HCT116 (cell line): ENCODE measurements around the gene CFL1. TPM values are rescaled to one million over a fixed set of nuclear protein-coding genes. Genes with fewer than 3 reads are reported as not detected.
A peak's percentile ranks its signal among the peaks of the same experiment; 100 is the strongest.

ENCODE experiments used
- ATAC-seq: fragments of 200-7000 bp; cut with Tn5 transposase; 2 replicates; pipeline ENCODE4 v1.9.1; 2020; ENCODE audit warnings: mild to moderate bottlenecking, moderate library complexity
- BruUV-seq: library from RNA; stranded (reverse); fragments of 400-500 nt; replicated peaks from 2 replicates; lab custom pipeline; 2021; lab: Mats Ljungman, UMichigan
- CTCF ChIA-PET: fragments of 300-600 bp; sonication (Branson Sonifier 250); formaldehyde crosslinking; loops from one replicate; lab custom pipeline; 2021; ENCODE audit warnings: antibody characterized with exemption; lab: Charles Lee
- POLR2A ChIA-PET: fragments of 300-600, 350-600 bp; sonication (Branson Sonifier 250); formaldehyde crosslinking; loops from one replicate; lab custom pipeline; 2021; ENCODE audit warnings: antibody characterized with exemption; lab: Charles Lee
- RAD21 ChIA-PET, 2 experiments: fragments of 300-600 bp; sonication (Branson Sonifier 250); formaldehyde crosslinking; loops; one replicate each; lab custom pipeline; 2023; ENCODE audit warnings: low total read pairs in 2 of 2; ENCODE audit not compliant: uncharacterized antibody in 2 of 2, unreplicated experiment in 2 of 2, low non-redundant PET in 1 of 2; lab: Charles Lee
- DNase-seq: peaks from one replicate; pipeline ENCODE4 v3.0.0-alpha.2; 2010; ENCODE audit warnings: low read depth, low spot score
- H2AFZ ChIP-seq: fragments of 200-600 bp; shearing (Covaris generic), sonication (generic); 2 replicates; pipeline ENCODE4 v1.6.1; 2017; ENCODE audit warnings: low read depth, mixed run types, mixed read lengths, antibody characterized with exemption, low read length; ENCODE audit not compliant: poor library complexity, severe bottlenecking
- H3K27ac ChIP-seq: 2 replicates; pipeline ENCODE4 v1.5.1; 2012; ENCODE audit warnings: low read depth, low read length
- H3K27me3 ChIP-seq: fragments of 200-600 bp; sonication (generic); 2 replicates; pipeline ENCODE4 v1.6.1; 2016; ENCODE audit warnings: mixed run types, low read length, mixed read lengths; ENCODE audit not compliant: insufficient read depth
- H3K36me3 ChIP-seq, 2 experiments: fragments of 200-500 bp in 1 of 2; fragments of 200-600 bp in 1 of 2; sonication (Bioruptor generic) in 1 of 2; sonication (generic) in 1 of 2; 2 replicates each; pipeline versions ENCODE4 v1.5.1 to v1.6.1; 2014 to 2016; ENCODE audit warnings: low read length in 2 of 2, inconsistent platforms in 1 of 2, mixed read lengths in 1 of 2, mixed run types in 1 of 2; ENCODE audit not compliant: insufficient read depth in 2 of 2, control insufficient read depth in 1 of 2
- H3K4me1 ChIP-seq, 2 experiments: fragments of 200-600 bp in 1 of 2; sonication (generic) in 1 of 2; 2 replicates each; pipeline versions ENCODE4 v1.5.1 to v1.6.1; 2012 to 2017; ENCODE audit warnings: low read length in 2 of 2, inconsistent platforms in 1 of 2, mild to moderate bottlenecking in 1 of 2, mixed read lengths in 1 of 2, mixed run types in 1 of 2, moderate library complexity in 1 of 2; ENCODE audit not compliant: insufficient read depth in 2 of 2, control insufficient read depth in 1 of 2
- H3K4me2 ChIP-seq: fragments of 200-600 bp; sonication (generic); 2 replicates; pipeline ENCODE4 v1.6.1; 2017; ENCODE audit warnings: mixed run types, low read length, mixed read lengths
- H3K4me3 ChIP-seq, 2 experiments: fragments of 200-600 bp in 1 of 2; sonication (generic) in 1 of 2; replicated peaks in 1 of 2; 2 replicates each; pipeline ENCODE4 v1.5.1; 2011 to 2016; ENCODE audit warnings: low read length in 2 of 2, control low read depth in 1 of 2, low read depth in 1 of 2, mild to moderate bottlenecking in 1 of 2, mixed read lengths in 1 of 2, mixed run types in 1 of 2
- H3K79me2 ChIP-seq: fragments of 200-600 bp; sonication (generic); 2 replicates; pipeline ENCODE4 v1.6.1; 2017; ENCODE audit warnings: mild to moderate bottlenecking, mixed run types, low read length, moderate library complexity, mixed read lengths; ENCODE audit not compliant: insufficient read depth
- H3K9ac ChIP-seq: fragments of 200-600 bp; sonication (generic); 2 replicates; pipeline ENCODE4 v1.6.1; 2016; ENCODE audit warnings: low read length, mixed read lengths
- H3K9me2 ChIP-seq: fragments of 200-600 bp; sonication (generic), shearing (Covaris generic); 2 replicates; pipeline ENCODE4 v1.6.1; 2017; ENCODE audit warnings: mixed run types, mild to moderate bottlenecking, moderate library complexity; ENCODE audit not compliant: insufficient read depth
- H3K9me3 ChIP-seq, 2 experiments: fragments of 200-500 bp in 1 of 2; fragments of 200-600 bp in 1 of 2; sonication (Bioruptor generic) in 1 of 2; sonication (generic) in 1 of 2; 2 replicates each; pipeline ENCODE4 v1.6.1; 2014 to 2017; ENCODE audit warnings: low read length in 2 of 2, mixed read lengths in 2 of 2, inconsistent platforms in 1 of 2, low read depth in 1 of 2, mild to moderate bottlenecking in 1 of 2, mixed run types in 1 of 2, moderate library complexity in 1 of 2; ENCODE audit not compliant: control insufficient read depth in 1 of 2, insufficient read depth in 1 of 2
- H4K20me1 ChIP-seq: fragments of 200-600 bp; sonication (generic), shearing (Covaris generic); 2 replicates; pipeline ENCODE4 v1.6.1; 2017; ENCODE audit warnings: mixed run types, mild to moderate bottlenecking, moderate library complexity; ENCODE audit not compliant: insufficient read depth
- CEBPB ChIP-seq: IDR thresholded peaks from 2 replicates; pipeline ENCODE4 v1.6.1; 2012; ENCODE audit warnings: low read depth
- EGR1 ChIP-seq: IDR thresholded peaks from 2 replicates; pipeline ENCODE4 v1.6.1; 2012; ENCODE audit warnings: low read depth
- EZH2phosphoT487 ChIP-seq: fragments of 200-600 bp; IDR thresholded peaks from 2 replicates; pipeline ENCODE4 v1.6.1; 2018; ENCODE audit warnings: antibody characterized with exemption, borderline replicate concordance
- FOSL1 ChIP-seq: IDR thresholded peaks from 2 replicates; pipeline ENCODE4 v1.6.1; 2012; ENCODE audit warnings: low read depth
- JUND ChIP-seq: IDR thresholded peaks from 2 replicates; pipeline ENCODE4 v1.6.1; 2012
- REST ChIP-seq: IDR thresholded peaks from 2 replicates; pipeline ENCODE4 v1.6.1; 2012; ENCODE audit warnings: low read depth
- SP1 ChIP-seq: IDR thresholded peaks from 2 replicates; pipeline ENCODE4 v1.6.1; 2012; ENCODE audit warnings: low read depth
- TCF7L2 ChIP-seq: IDR thresholded peaks from 2 replicates; pipeline ENCODE4 v1.7.0; 2011; ENCODE audit warnings: borderline replicate concordance, inconsistent platforms; ENCODE audit not compliant: insufficient read depth, insufficient read length; ENCODE audit errors: extremely low read depth
- intact Hi-C: fragments of 100-400 bp; cut with micrococcal nuclease; formaldehyde crosslinking; loops from 2 replicates; pipeline ENCODE4 v1.10.0; 2022
- total RNA-seq: library from RNA; stranded (reverse); gene quantifications from one replicate; pipeline ENCODE4 v1.2.1, GENCODE V29; 2021; ENCODE audit not compliant: unreplicated experiment
- TF ChIP-seq, protein P1 (sequence below), 3 experiments: fragments of 200-600 bp in 1 of 3; sonication (generic) in 1 of 3; IDR thresholded peaks in 2 of 3; conservative IDR thresholded peaks in 1 of 3; 2 replicates each; pipeline ENCODE4 v1.5.1; 2012 to 2017; ENCODE audit warnings: low read depth in 2 of 3, low read length in 2 of 3, antibody characterized with exemption in 1 of 3, borderline replicate concordance in 1 of 3, control low read depth in 1 of 3, mild to moderate bottlenecking in 1 of 3, mixed read lengths in 1 of 3, mixed run types in 1 of 3, moderate library complexity in 1 of 3; ENCODE audit not compliant: insufficient read depth in 1 of 3
- TF ChIP-seq, protein P2 (sequence below): IDR thresholded peaks from 2 replicates; pipeline ENCODE4 v1.6.1; 2011; ENCODE audit warnings: mild to moderate bottlenecking, low read length, moderate library complexity; ENCODE audit not compliant: insufficient replicate concordance; ENCODE audit errors: extremely low read depth

CFL1 gene
- total RNA-seq, 1 experiment from 2014 or later = 1,270 TPM

DNA sequence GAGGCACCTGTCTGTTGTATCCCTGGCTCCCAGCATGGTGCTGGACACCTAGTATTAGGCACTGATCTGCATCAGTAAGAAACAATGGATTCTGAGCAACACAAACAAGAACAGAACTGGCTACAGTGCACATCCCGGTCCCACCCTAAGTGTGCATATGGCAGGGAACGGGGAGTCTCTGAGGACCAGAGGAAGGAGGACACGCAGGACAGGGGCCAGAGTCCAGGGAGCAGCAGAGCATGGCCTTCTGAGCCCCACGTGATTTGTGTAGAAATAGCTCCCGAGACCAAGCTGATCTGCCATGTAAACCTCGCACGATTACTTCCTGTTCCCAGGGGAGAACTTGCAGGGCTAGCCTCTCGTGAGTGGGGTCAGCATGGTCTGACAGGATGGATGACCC lies 36.9 kb downstream of the CFL1 start (continued):
- TF ChIP-seq, protein P1, sequence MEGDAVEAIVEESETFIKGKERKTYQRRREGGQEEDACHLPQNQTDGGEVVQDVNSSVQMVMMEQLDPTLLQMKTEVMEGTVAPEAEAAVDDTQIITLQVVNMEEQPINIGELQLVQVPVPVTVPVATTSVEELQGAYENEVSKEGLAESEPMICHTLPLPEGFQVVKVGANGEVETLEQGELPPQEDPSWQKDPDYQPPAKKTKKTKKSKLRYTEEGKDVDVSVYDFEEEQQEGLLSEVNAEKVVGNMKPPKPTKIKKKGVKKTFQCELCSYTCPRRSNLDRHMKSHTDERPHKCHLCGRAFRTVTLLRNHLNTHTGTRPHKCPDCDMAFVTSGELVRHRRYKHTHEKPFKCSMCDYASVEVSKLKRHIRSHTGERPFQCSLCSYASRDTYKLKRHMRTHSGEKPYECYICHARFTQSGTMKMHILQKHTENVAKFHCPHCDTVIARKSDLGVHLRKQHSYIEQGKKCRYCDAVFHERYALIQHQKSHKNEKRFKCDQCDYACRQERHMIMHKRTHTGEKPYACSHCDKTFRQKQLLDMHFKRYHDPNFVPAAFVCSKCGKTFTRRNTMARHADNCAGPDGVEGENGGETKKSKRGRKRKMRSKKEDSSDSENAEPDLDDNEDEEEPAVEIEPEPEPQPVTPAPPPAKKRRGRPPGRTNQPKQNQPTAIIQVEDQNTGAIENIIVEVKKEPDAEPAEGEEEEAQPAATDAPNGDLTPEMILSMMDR (IDR thresholded peaks at IDR 0.05 in 2 of 3, conservative IDR thresholded peaks at IDR 0.05 in 1 of 3; ENCODE audit: borderline replicate concordance in 1 of 3, insufficient read depth in 1 of 3, low read depth in 2 of 3, low read length in 2 of 3) = no peak
- TF ChIP-seq EZH2phosphoT487 = no peak

GRCh38 chr11:65817835-65818680 lies 39.9 kb downstream of the CFL1 start:
- Histone ChIP-seq H3K9ac (peak overlapping the region; percentile 67), H3K27me3 (no peaks in the 10 kb centered on the region), H3K4me3 (peak overlapping the region; percentile 51 to 65), H3K4me1 (peaks cover 0 to 12% of the 10 kb centered on the region in 2 experiments; a peak in 2 of 4 replicates), H3K27ac (peak overlapping the region; percentile 51; the same call in 1 of the 2 replicates), H2AFZ (peak overlapping the region; percentile 88), H4K20me1 (no peaks in the 10 kb centered on the region), H3K36me3 (no peaks in the 10 kb centered on the region), H3K4me2 (peak overlapping the region; percentile 76), H3K79me2 (no peaks in the 10 kb centered on the region), H3K9me3 (no peaks in the 10 kb centered on the region), H3K9me2 (no peaks in the 10 kb centered on the region)
- RAD21 ChIA-PET = interaction anchor here (0.6 to 2.2 kb wide), 13 partner anchors 19 to 188 kb away, joined by 3 to 12 read pairs (median 3); partner anchors contain the start of gene KAT5 (in 1 of the 2)
- no TSS peak for BruUV-seq
- intact Hi-C loops = loop anchor here (1.0 kb wide), 4 partner anchors 38 to 171 kb away; partner anchors contain the start of genes AP5B1 and KAT5
- peak; percentile 94 for ATAC-seq
- DNase-seq = peak; percentile 76
- CTCF ChIA-PET = interaction anchor here (0.6 to 3.7 kb wide), 12 partner anchors 9 to 209 kb away, joined by 3 to 36 read pairs (median 4); partner anchors contain the start of gene KAT5
- POLR2A ChIA-PET = interaction anchor here (0.6 to 2.6 kb wide), 5 partner anchors 13 to 106 kb away, joined by 3 to 8 read pairs (median 5); partner anchors contain the start of genes AP5B1, KAT5 and MUS81
- TF ChIP-seq, protein P1 (IDR thresholded peaks at IDR 0.05 in 2 of 3, conservative IDR thresholded peaks at IDR 0.05 in 1 of 3; ENCODE audit: borderline replicate concordance in 1 of 3, insufficient read depth in 1 of 3, low read depth in 2 of 3, low read length in 2 of 3) = peak; percentile 88 to 99 (median 97)
- TF ChIP-seq FOSL1 = no peak
- TF ChIP-seq TCF7L2 = no peak
- TF ChIP-seq, protein P2, sequence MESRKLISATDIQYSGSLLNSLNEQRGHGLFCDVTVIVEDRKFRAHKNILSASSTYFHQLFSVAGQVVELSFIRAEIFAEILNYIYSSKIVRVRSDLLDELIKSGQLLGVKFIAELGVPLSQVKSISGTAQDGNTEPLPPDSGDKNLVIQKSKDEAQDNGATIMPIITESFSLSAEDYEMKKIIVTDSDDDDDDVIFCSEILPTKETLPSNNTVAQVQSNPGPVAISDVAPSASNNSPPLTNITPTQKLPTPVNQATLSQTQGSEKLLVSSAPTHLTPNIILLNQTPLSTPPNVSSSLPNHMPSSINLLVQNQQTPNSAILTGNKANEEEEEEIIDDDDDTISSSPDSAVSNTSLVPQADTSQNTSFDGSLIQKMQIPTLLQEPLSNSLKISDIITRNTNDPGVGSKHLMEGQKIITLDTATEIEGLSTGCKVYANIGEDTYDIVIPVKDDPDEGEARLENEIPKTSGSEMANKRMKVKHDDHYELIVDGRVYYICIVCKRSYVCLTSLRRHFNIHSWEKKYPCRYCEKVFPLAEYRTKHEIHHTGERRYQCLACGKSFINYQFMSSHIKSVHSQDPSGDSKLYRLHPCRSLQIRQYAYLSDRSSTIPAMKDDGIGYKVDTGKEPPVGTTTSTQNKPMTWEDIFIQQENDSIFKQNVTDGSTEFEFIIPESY = no peak
- no peak for TF ChIP-seq CEBPB
- peak; percentile 27; the same call in 1 of the 2 replicates for TF ChIP-seq SP1
- no peak for TF ChIP-seq JUND
- no peak for TF ChIP-seq EGR1
- TF ChIP-seq REST = no peak
